Epithelial cell of esophagus (primary cell): ENCODE data around the gene DHRS12.

Experiments used
- DNase-seq: peaks from one replicate; pipeline ENCODE4 v3.0.0; 2010; ENCODE audit warnings: low read depth
- H3K4me3 ChIP-seq: 2 replicates; pipeline ENCODE4 v1.5.1; 2011; ENCODE audit warnings: mild to moderate bottlenecking, low read length, control low read depth
- CTCF ChIP-seq: IDR thresholded peaks from 2 replicates; pipeline ENCODE4 v1.5.1; 2011; ENCODE audit warnings: low read depth, mild to moderate bottlenecking, low read length, control low read depth, inconsistent platforms; ENCODE audit not compliant: insufficient read depth; ENCODE audit errors: missing control alignments

Gene DHRS12

GRCh38 chr13:51833980-51834379 lies 30.0 kb upstream of the DHRS12 start:
- no peak for TF ChIP-seq CTCF
- H3K4me3 ChIP-seq, result no peak overlapping the region
- DNase-seq, result no peak

- H3K4me3 ChIP-seq, result no peak overlapping the region
- TF ChIP-seq CTCF, result peak; percentile 49
- DNase-seq, result peak; percentile 41
Observed at GRCh38 chr13:51832471-51833152, 28.6 kb upstream of the DHRS12 start.

GRCh38 chr13:51831519-51831918 lies 27.6 kb upstream of the DHRS12 start:
- H3K4me3 ChIP-seq, result no peak overlapping the region
- DNase-seq, result no peak
- no peak for TF ChIP-seq CTCF

DNA sequence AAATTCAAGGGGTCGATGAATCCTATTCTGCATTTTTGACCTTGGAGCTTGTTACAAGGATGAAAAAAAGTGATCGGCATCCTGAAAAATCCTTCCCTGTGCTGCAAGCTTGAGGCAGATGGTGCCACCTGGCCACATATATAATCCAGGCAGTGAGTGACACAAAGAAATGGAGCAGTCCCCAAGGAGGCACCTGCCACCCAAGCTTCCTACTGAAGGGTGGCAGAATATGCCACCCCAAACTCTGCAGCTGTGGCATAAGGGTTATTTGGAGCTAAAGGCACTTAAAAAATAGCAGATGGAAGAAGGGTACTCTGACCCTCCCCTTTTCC lies 25.6 kb upstream of the DHRS12 start:
- H3K4me3 ChIP-seq, result no peak overlapping the region
- no peak for DNase-seq
- no peak for TF ChIP-seq CTCF

- H3K4me3 ChIP-seq, result no peak overlapping the region
- no peak for TF ChIP-seq CTCF
- no peak for DNase-seq
Observed at GRCh38 chr13:51828730-51829567, 25.0 kb upstream of the DHRS12 start.

DNA sequence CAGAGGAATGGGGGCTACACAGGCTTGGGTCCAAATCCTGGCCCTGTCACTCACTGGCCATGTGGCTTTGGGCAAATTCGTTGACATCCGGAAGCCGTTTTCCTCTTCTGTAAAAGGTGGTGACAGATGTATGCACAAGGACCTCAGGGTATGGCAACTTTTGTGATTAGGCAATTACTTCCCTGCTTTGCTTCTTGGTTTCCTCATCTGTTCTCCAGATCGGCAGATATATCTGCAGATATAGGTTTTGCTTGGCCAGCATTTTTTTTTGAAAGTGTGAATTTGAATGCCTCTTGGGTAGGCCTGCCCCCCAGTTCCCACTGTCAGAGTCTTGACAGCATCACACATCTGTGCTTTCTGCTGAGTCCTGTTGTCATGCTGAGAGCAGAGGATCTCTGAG lies 23.3 kb upstream of the DHRS12 start:
- DNase-seq, result no peak
- no peak for TF ChIP-seq CTCF
- H3K4me3 ChIP-seq, result no peak overlapping the region
